HG02642 (cell line): ENCODE measurements around the gene PRUNE2.
"Not testable (repeated sequence)": the region's sequence is repeated elsewhere in the genome, so short reads cannot be mapped to it uniquely, and the experiment has no call there.

ENCODE experiments used
- ATAC-seq: cut with Tn5 transposase; IDR thresholded peaks from one replicate; pipeline ENCODE4 v1.9.1; 2021; ENCODE audit warnings: mild to moderate bottlenecking; ENCODE audit not compliant: unreplicated experiment, poor library complexity

PRUNE2 gene, protein sequence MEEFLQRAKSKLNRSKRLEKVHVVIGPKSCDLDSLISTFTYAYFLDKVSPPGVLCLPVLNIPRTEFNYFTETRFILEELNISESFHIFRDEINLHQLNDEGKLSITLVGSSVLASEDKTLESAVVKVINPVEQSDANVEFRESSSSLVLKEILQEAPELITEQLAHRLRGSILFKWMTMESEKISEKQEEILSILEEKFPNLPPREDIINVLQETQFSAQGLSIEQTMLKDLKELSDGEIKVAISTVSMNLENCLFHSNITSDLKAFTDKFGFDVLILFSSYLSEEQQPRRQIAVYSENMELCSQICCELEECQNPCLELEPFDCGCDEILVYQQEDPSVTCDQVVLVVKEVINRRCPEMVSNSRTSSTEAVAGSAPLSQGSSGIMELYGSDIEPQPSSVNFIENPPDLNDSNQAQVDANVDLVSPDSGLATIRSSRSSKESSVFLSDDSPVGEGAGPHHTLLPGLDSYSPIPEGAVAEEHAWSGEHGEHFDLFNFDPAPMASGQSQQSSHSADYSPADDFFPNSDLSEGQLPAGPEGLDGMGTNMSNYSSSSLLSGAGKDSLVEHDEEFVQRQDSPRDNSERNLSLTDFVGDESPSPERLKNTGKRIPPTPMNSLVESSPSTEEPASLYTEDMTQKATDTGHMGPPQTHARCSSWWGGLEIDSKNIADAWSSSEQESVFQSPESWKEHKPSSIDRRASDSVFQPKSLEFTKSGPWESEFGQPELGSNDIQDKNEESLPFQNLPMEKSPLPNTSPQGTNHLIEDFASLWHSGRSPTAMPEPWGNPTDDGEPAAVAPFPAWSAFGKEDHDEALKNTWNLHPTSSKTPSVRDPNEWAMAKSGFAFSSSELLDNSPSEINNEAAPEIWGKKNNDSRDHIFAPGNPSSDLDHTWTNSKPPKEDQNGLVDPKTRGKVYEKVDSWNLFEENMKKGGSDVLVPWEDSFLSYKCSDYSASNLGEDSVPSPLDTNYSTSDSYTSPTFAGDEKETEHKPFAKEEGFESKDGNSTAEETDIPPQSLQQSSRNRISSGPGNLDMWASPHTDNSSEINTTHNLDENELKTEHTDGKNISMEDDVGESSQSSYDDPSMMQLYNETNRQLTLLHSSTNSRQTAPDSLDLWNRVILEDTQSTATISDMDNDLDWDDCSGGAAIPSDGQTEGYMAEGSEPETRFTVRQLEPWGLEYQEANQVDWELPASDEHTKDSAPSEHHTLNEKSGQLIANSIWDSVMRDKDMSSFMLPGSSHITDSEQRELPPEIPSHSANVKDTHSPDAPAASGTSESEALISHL (N-terminal part only)

DNA sequence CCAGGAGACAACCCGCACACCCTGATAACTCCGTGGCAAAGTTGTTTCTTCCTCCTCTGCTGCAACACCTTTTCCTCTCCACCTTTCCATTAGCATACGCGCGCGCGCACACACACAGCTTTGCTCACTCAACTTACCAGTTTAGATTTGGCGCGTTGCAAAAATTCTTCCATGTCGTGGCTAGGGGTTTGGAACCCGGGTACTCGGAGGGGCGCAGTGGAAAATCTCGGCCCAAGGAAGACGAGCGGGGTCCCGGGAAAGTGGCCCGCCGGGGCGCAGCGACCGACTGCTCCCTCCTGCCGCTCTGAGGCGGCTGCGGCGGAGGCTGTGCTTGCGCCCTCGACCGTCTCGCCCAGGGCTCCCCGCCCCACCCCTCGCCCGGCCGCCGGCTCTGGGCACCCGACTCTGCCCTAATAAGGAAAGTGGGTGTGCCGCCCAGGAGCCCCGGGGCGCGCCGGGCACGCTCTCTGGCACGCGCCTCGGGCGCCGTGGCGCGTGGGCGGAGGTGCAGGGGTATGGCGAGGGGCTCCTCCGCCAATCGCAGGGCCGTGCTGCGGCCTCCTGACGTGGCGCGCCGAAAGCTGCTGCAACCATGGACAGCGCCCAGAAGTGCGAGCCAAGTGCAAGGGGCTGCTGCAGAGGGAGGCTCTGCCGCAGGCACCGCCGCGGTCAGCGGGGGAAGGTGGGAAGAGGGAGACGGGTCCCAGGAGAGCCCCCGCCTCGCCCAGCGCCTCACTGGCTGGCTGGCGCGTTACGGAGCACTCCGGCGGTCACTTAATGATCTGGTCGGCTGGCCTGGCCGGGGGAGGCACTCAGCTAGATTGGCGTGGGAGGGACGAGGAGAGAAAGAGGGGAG is at the start of gene PRUNE2:
Gene PRUNE2 (minus strand): TSS at position 324 of the 856 bp plus-strand sequence. CDS start 151 bp downstream, at position 173.
- no peak for ATAC-seq

DNA sequence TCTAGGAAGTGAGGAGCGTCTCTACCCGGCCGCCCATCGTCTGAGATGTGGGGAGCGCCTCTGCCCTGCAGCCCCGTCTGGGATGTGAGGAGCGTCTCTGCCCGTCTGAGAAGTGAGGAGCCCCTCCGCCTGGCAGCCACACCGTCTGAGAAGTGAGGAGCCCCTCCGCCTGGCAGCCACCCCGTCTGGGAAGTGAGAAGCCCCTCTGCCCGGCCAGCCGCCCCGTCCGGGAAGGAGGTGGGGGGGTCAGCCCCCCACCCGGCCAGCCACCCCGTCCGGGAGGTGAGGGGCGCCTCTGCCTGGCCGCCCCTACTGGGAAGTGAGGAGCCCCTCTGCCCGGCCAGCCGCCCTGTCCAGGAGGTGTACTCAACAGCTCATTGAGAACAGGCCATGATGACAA is 49.5 kb upstream of the PRUNE2 start:
- ATAC-seq = not testable (repeated sequence)

DNA sequence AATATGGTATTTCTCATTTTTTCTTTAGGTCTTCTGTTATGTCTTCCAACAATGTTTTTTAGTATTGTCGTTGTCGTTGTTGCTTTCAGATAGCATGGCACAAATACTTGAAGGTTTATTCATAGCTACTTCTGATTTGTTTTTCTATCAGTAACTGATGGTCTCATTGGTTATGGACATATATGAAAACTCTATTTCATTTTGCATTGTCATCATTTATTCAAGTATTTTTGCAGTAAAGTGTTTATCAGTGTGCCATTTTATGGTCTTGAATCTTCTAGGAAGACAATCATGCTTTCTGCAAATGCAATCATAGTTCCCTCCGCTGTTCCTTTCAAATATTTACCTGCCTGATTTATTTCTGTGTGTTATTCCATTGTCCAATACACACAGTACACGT is 44.0 kb upstream of the PRUNE2 start:
- no peak for ATAC-seq

DNA sequence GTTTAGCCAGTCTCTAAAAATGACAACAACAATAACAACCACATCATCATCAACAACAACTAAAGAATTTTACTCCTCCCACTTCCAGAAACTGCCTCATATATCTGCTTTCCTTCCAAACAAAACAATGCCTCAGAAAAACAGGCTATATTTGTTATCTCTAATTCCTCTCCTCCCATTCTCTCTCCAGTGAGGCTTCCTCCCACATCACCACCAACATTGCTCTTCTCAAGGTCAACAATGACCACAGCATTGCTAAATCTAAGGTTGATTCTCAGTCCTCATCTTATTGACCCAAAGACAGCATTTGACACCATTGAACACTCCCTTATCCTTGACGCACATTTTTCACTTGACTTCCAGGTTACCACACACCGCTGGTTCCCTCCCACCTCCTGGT is 38.1 kb upstream of the PRUNE2 start:
- ATAC-seq = no peak

DNA sequence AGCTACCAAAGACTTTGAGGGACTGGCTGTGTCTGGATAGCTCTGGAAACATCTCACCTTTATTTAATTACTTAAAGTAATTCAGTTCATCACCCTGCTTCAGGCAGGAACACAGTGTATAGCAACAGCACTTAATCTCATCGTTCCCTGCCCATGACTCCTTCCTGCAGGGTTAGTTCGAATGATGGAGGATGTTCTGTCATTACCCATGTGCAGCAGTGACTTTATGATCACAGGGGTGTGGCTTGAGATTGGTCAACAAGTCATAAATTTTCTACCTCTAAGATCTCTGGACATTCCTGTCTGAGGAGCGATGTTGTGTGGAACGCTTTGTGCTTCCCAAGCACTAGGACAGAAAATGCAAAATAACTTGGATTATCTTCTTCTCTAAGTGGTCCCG is 37.1 kb upstream of the PRUNE2 start:
- ATAC-seq = no peak

DNA sequence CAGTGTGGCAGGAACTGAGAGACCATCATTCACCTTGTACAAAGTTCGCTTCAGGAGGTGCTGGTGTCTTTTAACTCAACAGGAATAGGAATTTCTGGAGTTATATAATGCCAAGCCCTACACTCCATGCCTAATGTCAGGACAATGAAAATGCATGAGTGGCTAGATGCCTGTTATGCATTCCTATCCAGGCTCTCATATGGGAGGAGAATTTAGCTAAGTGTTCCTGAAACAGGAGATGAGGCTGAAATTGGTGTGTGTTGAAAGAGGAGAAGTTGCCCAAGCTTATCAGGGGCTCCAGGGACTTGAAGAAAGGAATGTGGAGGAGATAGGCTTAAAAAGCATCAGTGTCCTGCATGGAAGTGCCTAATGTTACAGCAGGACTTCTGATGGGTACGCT is 26.8 kb upstream of the PRUNE2 start:
- ATAC-seq = no peak

DNA sequence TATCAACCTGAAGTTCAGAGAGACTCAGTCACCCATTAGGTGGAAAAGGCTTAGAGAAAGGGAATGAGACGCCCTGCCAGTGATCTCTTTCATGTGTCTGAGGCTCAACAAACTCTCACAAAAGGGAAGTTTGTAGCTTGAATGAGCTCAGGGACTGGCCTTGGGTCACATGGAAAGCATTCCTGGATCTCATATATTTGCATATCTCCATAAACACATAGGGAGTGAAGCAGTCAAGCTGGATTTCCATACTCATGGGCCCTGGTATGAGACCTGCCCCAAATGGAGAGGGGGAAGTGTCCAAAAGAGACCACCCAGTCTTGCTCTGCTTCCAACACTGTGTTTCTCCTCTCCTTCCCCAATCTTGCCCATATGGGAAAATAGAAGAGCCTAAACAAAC is 26.4 kb upstream of the PRUNE2 start:
- ATAC-seq = no peak

DNA sequence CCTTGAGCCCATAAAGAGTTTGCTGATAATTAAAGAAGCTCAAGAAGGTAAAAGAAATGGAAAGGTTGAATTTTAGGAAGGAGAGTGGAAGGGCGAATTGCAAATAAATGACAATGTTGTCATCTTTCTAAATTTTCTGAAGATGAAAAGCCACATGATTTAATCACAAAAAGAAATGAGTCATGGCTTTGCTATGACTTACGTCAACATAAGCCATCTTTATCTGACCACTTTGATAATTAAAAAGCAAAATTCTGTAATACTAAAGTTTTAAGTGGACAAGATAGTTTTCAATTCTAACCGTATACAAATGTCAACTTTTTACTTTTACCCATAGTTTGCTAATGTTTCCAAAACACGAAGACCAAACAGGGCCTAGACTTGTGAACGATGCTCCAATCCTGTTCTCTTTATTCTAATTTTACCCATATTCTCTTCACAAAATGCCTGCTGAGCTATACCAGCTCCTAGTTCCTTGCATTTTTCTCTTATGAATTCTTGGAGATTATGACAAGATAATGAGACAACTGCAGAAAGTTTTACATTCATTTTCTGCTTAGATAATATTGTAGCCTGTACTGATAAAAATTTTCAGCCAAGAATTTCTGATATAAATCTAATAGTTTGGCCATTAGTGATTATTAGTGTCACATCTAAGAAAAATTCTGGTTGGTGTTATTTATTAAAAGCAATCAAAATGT is 21.8 kb upstream of the PRUNE2 start:
- no peak for ATAC-seq

DNA sequence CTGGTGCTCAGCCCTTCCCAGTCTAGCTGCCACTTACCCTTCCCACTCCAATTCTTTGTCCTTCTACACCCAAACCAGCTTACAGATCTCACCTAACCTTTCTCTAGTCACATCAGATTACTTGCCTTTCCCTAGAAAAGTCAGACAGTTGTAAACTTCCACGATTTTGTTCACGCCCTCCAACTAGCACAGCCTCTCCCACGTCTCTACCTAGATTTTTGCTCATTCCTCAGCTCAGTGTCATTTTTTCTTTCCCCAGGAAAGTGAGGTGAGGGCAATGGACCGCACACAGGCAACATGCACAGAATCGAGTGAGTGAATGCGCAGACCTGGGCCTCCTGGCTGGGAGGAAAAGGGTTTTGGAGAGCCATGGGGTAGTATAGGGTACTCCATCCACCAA is 20.9 kb upstream of the PRUNE2 start:
- ATAC-seq = no peak

DNA sequence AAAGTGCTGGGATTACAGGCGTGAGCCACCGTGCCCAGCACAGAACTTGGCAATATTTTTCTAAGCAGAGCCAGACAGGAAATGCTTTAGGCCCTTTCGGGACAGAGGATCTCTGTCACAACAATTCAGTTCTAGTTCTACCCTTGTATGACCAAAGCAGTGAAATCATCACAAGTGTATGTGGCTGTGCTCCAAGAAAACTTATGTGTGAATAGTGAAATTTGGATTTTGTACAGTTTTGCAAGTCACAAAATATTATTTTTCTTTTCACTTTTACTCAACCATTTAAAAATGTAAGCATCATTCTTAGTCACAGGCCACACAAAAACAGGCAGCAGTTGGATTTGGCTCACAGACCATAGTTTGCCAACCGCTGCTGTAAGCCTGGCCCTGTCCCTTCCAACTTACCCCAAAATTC is 20.4 kb upstream of the PRUNE2 start:
- no peak for ATAC-seq

DNA sequence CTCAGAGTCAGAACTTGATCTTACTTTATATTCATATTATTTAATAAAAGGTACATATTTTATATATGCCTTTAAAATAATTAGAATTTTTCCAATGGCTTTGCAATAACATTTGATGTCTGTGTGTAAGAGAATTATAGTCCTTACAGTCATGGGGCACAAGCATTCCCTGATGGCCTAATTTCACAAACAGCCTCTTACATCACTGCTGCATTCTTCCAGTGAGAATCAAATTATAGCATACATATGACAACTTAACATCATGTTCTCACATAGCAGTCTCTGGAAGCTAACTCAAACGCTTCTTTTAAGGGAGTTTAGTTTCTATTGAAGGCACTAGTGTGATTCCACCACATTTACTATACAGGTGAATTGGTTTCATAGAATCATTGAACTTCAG is 15.3 kb upstream of the PRUNE2 start:
- no peak for ATAC-seq

DNA sequence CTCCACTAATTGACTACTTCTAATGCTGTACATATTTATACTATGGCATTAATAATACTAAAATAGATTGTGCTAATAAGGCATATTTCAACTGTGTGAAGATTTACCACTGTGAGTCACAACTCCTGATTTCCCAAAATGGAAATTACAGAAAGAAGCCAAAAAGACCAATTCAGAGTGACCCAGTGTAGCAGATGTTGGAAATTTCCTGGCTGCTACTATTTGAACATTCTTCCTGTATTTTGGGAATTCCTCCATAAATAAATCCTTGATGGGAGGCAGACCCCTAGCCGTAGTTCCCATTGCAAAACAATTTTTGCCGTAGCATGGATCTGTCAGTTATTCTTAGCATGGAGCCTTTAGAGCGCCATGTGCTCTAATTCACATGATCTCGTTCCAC is 11.4 kb upstream of the PRUNE2 start:
- no peak for ATAC-seq

DNA sequence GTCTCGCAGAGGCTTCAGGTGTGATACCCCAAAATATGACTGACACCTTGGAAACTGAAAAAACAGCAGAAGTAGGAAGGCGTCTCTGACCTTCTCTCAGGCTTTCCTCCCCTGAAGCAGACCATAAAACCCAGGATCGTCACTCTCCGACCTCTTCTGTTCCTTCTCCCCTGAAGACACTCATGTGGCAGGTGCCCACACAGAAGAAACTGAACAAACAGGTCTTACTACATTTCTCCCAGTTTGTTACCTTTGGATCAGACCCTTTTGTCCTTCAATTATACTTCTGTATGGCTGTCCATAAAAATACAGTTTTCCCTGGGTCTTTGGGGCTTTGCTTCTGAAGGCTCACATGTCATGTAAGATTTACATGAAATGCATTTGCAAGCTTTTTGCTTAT is 10.3 kb upstream of the PRUNE2 start:
- no peak for ATAC-seq

DNA sequence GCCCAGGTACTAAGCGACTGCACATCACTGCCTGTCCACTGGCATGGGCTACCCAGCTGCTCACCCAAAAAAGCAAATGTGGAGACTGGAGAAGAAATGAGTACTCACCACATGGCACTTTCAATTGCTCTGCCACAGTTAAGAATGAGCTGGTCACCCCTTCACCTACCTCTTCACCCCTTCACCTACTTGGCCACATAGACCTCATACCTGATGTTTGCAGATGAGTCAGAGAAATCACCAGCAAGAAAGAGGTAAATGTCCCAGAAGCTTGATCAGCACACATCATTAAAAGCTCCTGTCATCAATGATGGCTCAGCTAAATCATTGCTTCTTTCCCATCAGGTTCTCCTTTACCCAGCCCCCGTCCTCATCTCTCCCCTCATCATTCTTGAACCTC is 7.6 kb upstream of the PRUNE2 start:
- no peak for ATAC-seq

DNA sequence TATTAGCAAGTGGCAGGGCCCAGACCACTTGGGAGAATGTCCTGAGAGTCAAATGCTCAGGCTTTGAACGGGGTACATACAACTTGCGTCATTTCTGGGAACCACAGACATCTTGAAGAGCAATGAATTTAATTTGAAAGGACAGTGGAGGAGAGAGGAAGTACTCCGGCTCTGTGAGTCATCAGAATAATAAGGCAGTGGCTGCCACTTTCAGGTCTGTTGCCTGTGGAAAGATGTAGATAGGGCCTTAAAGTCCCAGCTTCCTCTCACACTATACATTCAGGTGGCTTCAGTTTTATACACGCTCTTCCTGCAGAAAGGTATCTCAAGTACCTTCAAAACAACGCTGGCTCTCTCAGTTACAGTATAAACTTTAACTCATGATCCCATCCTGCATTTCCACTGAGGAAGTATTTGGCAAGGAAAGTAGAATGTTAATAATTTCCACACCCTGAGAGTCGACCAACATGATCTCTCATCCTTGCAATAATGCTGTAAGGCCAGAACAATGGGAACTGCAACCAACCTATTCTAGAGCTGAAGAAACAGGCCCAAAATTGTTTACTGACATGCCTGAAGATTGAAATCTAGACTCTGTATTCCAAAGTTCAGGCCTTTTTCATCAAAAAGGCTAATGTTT is 6.8 kb upstream of the PRUNE2 start:
- ATAC-seq = no peak

DNA sequence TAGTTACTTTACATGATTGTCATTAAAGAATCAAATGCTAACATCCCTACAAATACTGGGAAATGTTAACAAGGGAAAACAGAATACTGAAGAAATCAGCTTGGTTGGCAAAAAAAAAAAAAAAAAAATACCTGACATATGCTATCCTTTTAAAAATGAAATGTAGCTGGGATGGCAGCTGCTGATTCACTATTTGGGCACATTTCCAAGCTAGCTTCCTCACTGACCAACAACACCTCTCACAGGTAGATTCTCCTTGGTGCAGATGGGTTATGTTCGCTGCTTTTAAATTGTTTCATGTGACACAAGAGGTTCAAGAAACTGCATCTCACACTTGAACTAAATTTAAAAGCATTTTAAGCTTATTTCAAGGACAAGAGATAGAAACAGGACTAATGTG is 6.1 kb upstream of the PRUNE2 start:
- no peak for ATAC-seq

DNA sequence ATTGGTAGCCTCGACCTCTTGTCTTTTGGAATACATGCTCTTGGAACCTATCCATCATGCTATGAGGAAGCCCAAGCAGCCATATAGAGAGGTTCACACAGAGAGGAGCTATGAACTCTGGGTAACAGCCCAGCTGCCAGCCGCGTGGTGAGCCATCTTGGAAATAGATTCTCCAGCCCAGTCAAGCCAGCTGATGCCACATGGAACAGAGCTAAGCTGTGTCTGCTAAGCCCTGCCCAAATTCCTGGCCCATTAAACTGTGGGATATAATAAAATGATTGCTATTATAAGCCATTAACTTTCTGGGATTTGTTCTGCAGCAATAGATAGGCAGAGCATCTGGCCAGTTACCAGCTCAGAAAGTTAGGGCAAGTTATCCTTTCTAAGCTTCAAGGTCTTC is 4.9 kb upstream of the PRUNE2 start:
- ATAC-seq = no peak

DNA sequence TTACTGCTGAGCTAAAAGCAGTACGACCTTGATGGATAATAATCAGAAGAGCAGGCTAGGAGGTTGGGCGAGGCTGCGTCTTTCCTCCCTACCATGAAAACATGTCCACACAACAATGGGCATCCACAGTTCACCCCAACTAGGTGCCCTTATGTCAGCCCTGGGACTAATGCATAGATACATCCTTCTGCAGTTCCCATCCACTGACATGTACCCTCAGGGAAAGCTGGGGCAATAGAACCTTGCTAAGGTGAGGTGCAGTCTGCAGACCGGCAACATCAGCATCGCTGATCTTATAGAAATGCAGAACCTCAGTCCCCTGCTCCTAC is 697 bp upstream of the PRUNE2 start:
- no peak for ATAC-seq
